ENCODE data around the gene DAPK1. TPM values are rescaled to one million over a fixed set of nuclear protein-coding genes. Genes with fewer than 3 reads are reported as not detected.

The DAPK1 gene
- polyA plus RNA-seq, 1 of the 3 experiments (the other 2 are of a cell fraction): 0.61 TPM

DNA sequence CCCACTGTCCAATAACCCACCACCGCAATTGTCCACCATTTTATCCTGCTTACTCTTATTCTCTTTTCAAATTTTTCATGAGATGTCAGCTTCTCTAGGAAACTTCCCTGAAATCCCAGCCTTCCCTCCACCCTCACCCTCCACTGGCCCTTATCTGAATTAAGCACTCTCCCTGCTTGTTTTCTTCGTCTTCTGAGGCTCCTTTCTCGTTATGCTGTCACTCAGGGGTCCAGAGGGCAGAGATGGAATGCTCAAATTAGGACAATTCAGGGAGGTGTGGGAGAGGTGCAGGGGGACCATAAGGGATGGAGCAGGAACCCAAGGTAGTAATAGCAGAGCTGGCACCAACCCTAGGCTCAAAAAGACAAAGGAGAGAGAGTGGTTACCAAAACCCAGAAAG lies 5.0 kb upstream of the DAPK1 start:
- no peaks in the 10 kb centered on the region for H3K9me3 ChIP-seq
- WGBS (ENCODE audit: low lambda C conversion rate): 29% methylated on average over 3 of the region's 3 CpGs
- CTCF ChIA-PET: no interaction called here
- no peak for DNase-seq
- no peaks in the 10 kb centered on the region for H3F3A ChIP-seq (replicated peaks; ENCODE audit: insufficient read depth)
- H3K27ac ChIP-seq (ENCODE audit: low read depth in 2 of 2, low read length in 1 of 2): no peak overlapping the region
- no peaks in the 10 kb centered on the region for H3K9me2 ChIP-seq
- no peaks in the 10 kb centered on the region for H4K20me1 ChIP-seq (ENCODE audit: insufficient read depth)
- peaks cover 3 to 13% of the 10 kb centered on the region in 2 experiments; a peak in 2 of 4 replicates for H3K4me1 ChIP-seq (ENCODE audit: control insufficient read depth in 1 of 2, insufficient read depth in 2 of 2, low read depth in 1 of 2, low read length in 1 of 2)
- no peak for TF ChIP-seq ELF1 (IDR thresholded peaks at IDR 0.05)
- TF ChIP-seq, protein P1, sequence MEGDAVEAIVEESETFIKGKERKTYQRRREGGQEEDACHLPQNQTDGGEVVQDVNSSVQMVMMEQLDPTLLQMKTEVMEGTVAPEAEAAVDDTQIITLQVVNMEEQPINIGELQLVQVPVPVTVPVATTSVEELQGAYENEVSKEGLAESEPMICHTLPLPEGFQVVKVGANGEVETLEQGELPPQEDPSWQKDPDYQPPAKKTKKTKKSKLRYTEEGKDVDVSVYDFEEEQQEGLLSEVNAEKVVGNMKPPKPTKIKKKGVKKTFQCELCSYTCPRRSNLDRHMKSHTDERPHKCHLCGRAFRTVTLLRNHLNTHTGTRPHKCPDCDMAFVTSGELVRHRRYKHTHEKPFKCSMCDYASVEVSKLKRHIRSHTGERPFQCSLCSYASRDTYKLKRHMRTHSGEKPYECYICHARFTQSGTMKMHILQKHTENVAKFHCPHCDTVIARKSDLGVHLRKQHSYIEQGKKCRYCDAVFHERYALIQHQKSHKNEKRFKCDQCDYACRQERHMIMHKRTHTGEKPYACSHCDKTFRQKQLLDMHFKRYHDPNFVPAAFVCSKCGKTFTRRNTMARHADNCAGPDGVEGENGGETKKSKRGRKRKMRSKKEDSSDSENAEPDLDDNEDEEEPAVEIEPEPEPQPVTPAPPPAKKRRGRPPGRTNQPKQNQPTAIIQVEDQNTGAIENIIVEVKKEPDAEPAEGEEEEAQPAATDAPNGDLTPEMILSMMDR (IDR thresholded peaks at IDR 0.05): no peak
- TF ChIP-seq RXRA (IDR thresholded peaks at IDR 0.05; ENCODE audit: borderline replicate concordance, low read depth): no peak
- TF ChIP-seq NFIC (IDR thresholded peaks at IDR 0.05; ENCODE audit: borderline replicate concordance): no peak
- TF ChIP-seq, protein P2, sequence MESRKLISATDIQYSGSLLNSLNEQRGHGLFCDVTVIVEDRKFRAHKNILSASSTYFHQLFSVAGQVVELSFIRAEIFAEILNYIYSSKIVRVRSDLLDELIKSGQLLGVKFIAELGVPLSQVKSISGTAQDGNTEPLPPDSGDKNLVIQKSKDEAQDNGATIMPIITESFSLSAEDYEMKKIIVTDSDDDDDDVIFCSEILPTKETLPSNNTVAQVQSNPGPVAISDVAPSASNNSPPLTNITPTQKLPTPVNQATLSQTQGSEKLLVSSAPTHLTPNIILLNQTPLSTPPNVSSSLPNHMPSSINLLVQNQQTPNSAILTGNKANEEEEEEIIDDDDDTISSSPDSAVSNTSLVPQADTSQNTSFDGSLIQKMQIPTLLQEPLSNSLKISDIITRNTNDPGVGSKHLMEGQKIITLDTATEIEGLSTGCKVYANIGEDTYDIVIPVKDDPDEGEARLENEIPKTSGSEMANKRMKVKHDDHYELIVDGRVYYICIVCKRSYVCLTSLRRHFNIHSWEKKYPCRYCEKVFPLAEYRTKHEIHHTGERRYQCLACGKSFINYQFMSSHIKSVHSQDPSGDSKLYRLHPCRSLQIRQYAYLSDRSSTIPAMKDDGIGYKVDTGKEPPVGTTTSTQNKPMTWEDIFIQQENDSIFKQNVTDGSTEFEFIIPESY (IDR thresholded peaks at IDR 0.05; ENCODE audit: borderline replicate concordance, low read depth): no peak
- TF ChIP-seq SMC3 (IDR thresholded peaks at IDR 0.05; ENCODE audit: low read depth, low read length): no peak
- no peaks in the 10 kb centered on the region for H3K79me2 ChIP-seq (ENCODE audit: insufficient read depth)
- H3K36me3 ChIP-seq (replicated peaks in 1 of 2; ENCODE audit: control insufficient read depth in 1 of 2, insufficient read depth in 2 of 2, low read length in 1 of 2): no peaks in the 10 kb centered on the region
- H2AFZ ChIP-seq (ENCODE audit: low read depth): no peak overlapping the region
- H3K4me3 ChIP-seq (ENCODE audit: low read depth in 2 of 2, low read length in 1 of 2): no peak overlapping the region
- no peak overlapping the region for H3K4me2 ChIP-seq
- no peak overlapping the region for H3K9ac ChIP-seq
- POLR2A ChIA-PET: no interaction called here
- no peaks in the 10 kb centered on the region; the same call in 1 of the 2 replicates for H3K27me3 ChIP-seq (ENCODE audit: insufficient read depth)

- no peaks in the 10 kb centered on the region for H3F3A ChIP-seq (replicated peaks; ENCODE audit: insufficient read depth)
- H3K4me2 ChIP-seq: no peak overlapping the region
- no peak overlapping the region for H2AFZ ChIP-seq (ENCODE audit: low read depth)
- POLR2A ChIA-PET: no interaction called here
- no peaks in the 10 kb centered on the region for H3K9me3 ChIP-seq
- H4K20me1 ChIP-seq (ENCODE audit: insufficient read depth): no peaks in the 10 kb centered on the region
- DNase-seq: no peak
- H3K4me3 ChIP-seq (ENCODE audit: low read depth in 2 of 2, low read length in 1 of 2): no peak overlapping the region
- CTCF ChIA-PET: no interaction called here
- no peaks in the 10 kb centered on the region for H3K9me2 ChIP-seq
- WGBS (ENCODE audit: low lambda C conversion rate): 15% methylated on average over 2 of the region's 2 CpGs
- peaks cover 17% of the 10 kb centered on the region; the same call in 1 of the 2 replicates for H3K27me3 ChIP-seq (ENCODE audit: insufficient read depth)
- no peak overlapping the region for H3K9ac ChIP-seq
- H3K79me2 ChIP-seq (ENCODE audit: insufficient read depth): no peaks in the 10 kb centered on the region
- no peaks in the 10 kb centered on the region for H3K36me3 ChIP-seq (replicated peaks in 1 of 2; ENCODE audit: control insufficient read depth in 1 of 2, insufficient read depth in 2 of 2, low read length in 1 of 2)
- no peak overlapping the region for H3K27ac ChIP-seq (ENCODE audit: low read depth in 2 of 2, low read length in 1 of 2)
- H3K4me1 ChIP-seq (ENCODE audit: control insufficient read depth in 1 of 2, insufficient read depth in 2 of 2, low read depth in 1 of 2, low read length in 1 of 2): peaks cover 6 to 13% of the 10 kb centered on the region in 2 experiments; a peak in 3 of 4 replicates
- no peak for TF ChIP-seq TCF12 (IDR thresholded peaks at IDR 0.05)
- no peak for TF ChIP-seq ELF1 (IDR thresholded peaks at IDR 0.05)
- TF ChIP-seq, protein P3, sequence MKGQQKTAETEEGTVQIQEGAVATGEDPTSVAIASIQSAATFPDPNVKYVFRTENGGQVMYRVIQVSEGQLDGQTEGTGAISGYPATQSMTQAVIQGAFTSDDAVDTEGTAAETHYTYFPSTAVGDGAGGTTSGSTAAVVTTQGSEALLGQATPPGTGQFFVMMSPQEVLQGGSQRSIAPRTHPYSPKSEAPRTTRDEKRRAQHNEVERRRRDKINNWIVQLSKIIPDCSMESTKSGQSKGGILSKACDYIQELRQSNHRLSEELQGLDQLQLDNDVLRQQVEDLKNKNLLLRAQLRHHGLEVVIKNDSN (IDR thresholded peaks at IDR 0.05; ENCODE audit: borderline replicate concordance, low read depth): no peak
- no peak for TF ChIP-seq EP300 (IDR thresholded peaks at IDR 0.05; ENCODE audit: borderline replicate concordance in 1 of 2, low read depth in 1 of 2, low read length in 1 of 2)
- no peak for TF ChIP-seq IRF3 (IDR thresholded peaks at IDR 0.05; ENCODE audit: low read depth, low read length)
- no peak for TF ChIP-seq YY1 (IDR thresholded peaks at IDR 0.05; ENCODE audit: low read depth)
- no peak for TF ChIP-seq TAF1 (IDR thresholded peaks at IDR 0.05; ENCODE audit: borderline replicate concordance, low read depth, low read length)
- TF ChIP-seq PBX3 (IDR thresholded peaks at IDR 0.05): no peak
- no peak for TF ChIP-seq NRF1 (IDR thresholded peaks at IDR 0.05; ENCODE audit: low read depth, low read length)
- TF ChIP-seq SIN3A (IDR thresholded peaks at IDR 0.05; ENCODE audit: borderline replicate concordance, low read depth, low read length): no peak
- TF ChIP-seq JUND (IDR thresholded peaks at IDR 0.05): no peak
- TF ChIP-seq RFX5 (IDR thresholded peaks at IDR 0.05; ENCODE audit: low read length): no peak
- no peak for TF ChIP-seq MEF2A (IDR thresholded peaks at IDR 0.05; ENCODE audit: borderline replicate concordance, low read depth)
- TF ChIP-seq RXRA (IDR thresholded peaks at IDR 0.05; ENCODE audit: borderline replicate concordance, low read depth): no peak
- TF ChIP-seq GABPA (IDR thresholded peaks at IDR 0.05; ENCODE audit: low read depth): no peak
- TF ChIP-seq USF2 (IDR thresholded peaks at IDR 0.05; ENCODE audit: borderline replicate concordance, low read depth, low read length): no peak
- TF ChIP-seq POLR2AphosphoS5 (IDR thresholded peaks at IDR 0.05; ENCODE audit: low read depth, low read length): no peak
- no peak for TF ChIP-seq RCOR1 (IDR thresholded peaks at IDR 0.05; ENCODE audit: low read length)
Measured at GRCh38 chr9:87494970-87495471, 2.6 kb upstream of the DAPK1 start.

All from SK-N-SH (cell line).